Measurements from ENCODE around the gene MARS2.
"Not testable (repeated sequence)": the region's sequence is repeated elsewhere in the genome, so short reads cannot be mapped to it uniquely, and the experiment has no call there.

Gene MARS2

GRCh38 chr2:197705121-197705911 is at the start of gene MARS2:
Gene MARS2, plus strand, starts transcription at chr2:197705369. Its CDS starts 37 bp downstream, at chr2:197705406.
- in situ Hi-C loops (cut with HindIII; ENCODE audit: low pct_ligation_motif_present, low pct_unique_long_range_greater_than_20kb, low sequenced_read_pairs), result no loop called here

GRCh38 chr2:197657562-197657961 is 47.6 kb upstream of the MARS2 start:
- DNase-seq, result no peak

More at GRCh38 chr2:197705121-197705911, at the start of gene MARS2:
- DNase-seq, result peak; percentile 94

GRCh38 chr2:197661626-197662025 is 43.5 kb upstream of the MARS2 start:
- DNase-seq, result no peak
- in situ Hi-C loops (cut with HindIII; ENCODE audit: low pct_ligation_motif_present, low pct_unique_long_range_greater_than_20kb, low sequenced_read_pairs), result no loop called here

More at GRCh38 chr2:197657562-197657961, 47.6 kb upstream of the MARS2 start:
- in situ Hi-C loops (cut with HindIII; ENCODE audit: low pct_ligation_motif_present, low pct_unique_long_range_greater_than_20kb, low sequenced_read_pairs), result no loop called here

GRCh38 chr2:197666277-197666676 is 38.9 kb upstream of the MARS2 start:
- no peak for DNase-seq
- in situ Hi-C loops (cut with HindIII; ENCODE audit: low pct_ligation_motif_present, low pct_unique_long_range_greater_than_20kb, low sequenced_read_pairs), result no loop called here

GRCh38 chr2:197668296-197668695 is 36.9 kb upstream of the MARS2 start:
- in situ Hi-C loops (cut with HindIII; ENCODE audit: low pct_ligation_motif_present, low pct_unique_long_range_greater_than_20kb, low sequenced_read_pairs), result no loop called here
- DNase-seq, result no peak

- in situ Hi-C loops (cut with HindIII; ENCODE audit: low pct_ligation_motif_present, low pct_unique_long_range_greater_than_20kb, low sequenced_read_pairs), result no loop called here
Observed at GRCh38 chr2:197669077-197669476, 36.1 kb upstream of the MARS2 start.

GRCh38 chr2:197672371-197672893 is 32.7 kb upstream of the MARS2 start:
- in situ Hi-C loops (cut with HindIII; ENCODE audit: low pct_ligation_motif_present, low pct_unique_long_range_greater_than_20kb, low sequenced_read_pairs), result no loop called here
- peak; percentile 22 for DNase-seq

More at GRCh38 chr2:197669077-197669476, 36.1 kb upstream of the MARS2 start:
- DNase-seq, result no peak

GRCh38 chr2:197673106-197673505 is 32.1 kb upstream of the MARS2 start:
- DNase-seq, result no peak
- in situ Hi-C loops (cut with HindIII; ENCODE audit: low pct_ligation_motif_present, low pct_unique_long_range_greater_than_20kb, low sequenced_read_pairs), result no loop called here

- in situ Hi-C loops (cut with HindIII; ENCODE audit: low pct_ligation_motif_present, low pct_unique_long_range_greater_than_20kb, low sequenced_read_pairs), result no loop called here
- DNase-seq, result no peak
Observed at GRCh38 chr2:197673606-197674005, 31.6 kb upstream of the MARS2 start.

GRCh38 chr2:197674060-197674459 is 31.1 kb upstream of the MARS2 start:
- in situ Hi-C loops (cut with HindIII; ENCODE audit: low pct_ligation_motif_present, low pct_unique_long_range_greater_than_20kb, low sequenced_read_pairs), result no loop called here
- no peak for DNase-seq

GRCh38 chr2:197674591-197674990 is 30.6 kb upstream of the MARS2 start:
- no peak for DNase-seq
- in situ Hi-C loops (cut with HindIII; ENCODE audit: low pct_ligation_motif_present, low pct_unique_long_range_greater_than_20kb, low sequenced_read_pairs), result no loop called here

GRCh38 chr2:197675246-197675645 is 29.9 kb upstream of the MARS2 start, which contains the start of gene RFTN2:
Gene RFTN2, minus strand, starts transcription at chr2:197675587. Its CDS starts 129 bp downstream, at chr2:197675458.
- in situ Hi-C loops (cut with HindIII; ENCODE audit: low pct_ligation_motif_present, low pct_unique_long_range_greater_than_20kb, low sequenced_read_pairs), result no loop called here
- DNase-seq, result no peak

- DNase-seq, result no peak
- in situ Hi-C loops (cut with HindIII; ENCODE audit: low pct_ligation_motif_present, low pct_unique_long_range_greater_than_20kb, low sequenced_read_pairs), result no loop called here
Observed at GRCh38 chr2:197675711-197676188, 29.4 kb upstream of the MARS2 start.

GRCh38 chr2:197677056-197677455 is 28.1 kb upstream of the MARS2 start:
- no peak for DNase-seq
- in situ Hi-C loops (cut with HindIII; ENCODE audit: low pct_ligation_motif_present, low pct_unique_long_range_greater_than_20kb, low sequenced_read_pairs), result no loop called here

- DNase-seq, result no peak
- in situ Hi-C loops (cut with HindIII; ENCODE audit: low pct_ligation_motif_present, low pct_unique_long_range_greater_than_20kb, low sequenced_read_pairs), result no loop called here
Observed at GRCh38 chr2:197677483-197677882, 27.7 kb upstream of the MARS2 start.

- in situ Hi-C loops (cut with HindIII; ENCODE audit: low pct_ligation_motif_present, low pct_unique_long_range_greater_than_20kb, low sequenced_read_pairs); DNase-seq: not testable (repeated sequence)
Observed at GRCh38 chr2:197695206-197695605, 10.0 kb upstream of the MARS2 start.

GRCh38 chr2:197695971-197696370 is 9.2 kb upstream of the MARS2 start:
- in situ Hi-C loops (cut with HindIII; ENCODE audit: low pct_ligation_motif_present, low pct_unique_long_range_greater_than_20kb, low sequenced_read_pairs); DNase-seq: not testable (repeated sequence)

- in situ Hi-C loops (cut with HindIII; ENCODE audit: low pct_ligation_motif_present, low pct_unique_long_range_greater_than_20kb, low sequenced_read_pairs); DNase-seq: not testable (repeated sequence)
Observed at GRCh38 chr2:197696571-197696970, 8.6 kb upstream of the MARS2 start.

- in situ Hi-C loops (cut with HindIII; ENCODE audit: low pct_ligation_motif_present, low pct_unique_long_range_greater_than_20kb, low sequenced_read_pairs); DNase-seq: not testable (repeated sequence)
Observed at GRCh38 chr2:197699724-197700123, 5.4 kb upstream of the MARS2 start.

GRCh38 chr2:197700960-197701359 is 4.2 kb upstream of the MARS2 start:
- DNase-seq, result no peak
- in situ Hi-C loops (cut with HindIII; ENCODE audit: low pct_ligation_motif_present, low pct_unique_long_range_greater_than_20kb, low sequenced_read_pairs), result no loop called here

Measured in ACHN (cell line).